Astrocyte (in vitro differentiated cells and primary cell): ENCODE results near the gene FRMD4A.

Source experiments
- EZH2 ChIP-seq: IDR thresholded peaks from 2 replicates; pipeline ENCODE4 v1.6.1; 2012; ENCODE audit warnings: mild to moderate bottlenecking, low read length, inconsistent platforms; ENCODE audit not compliant: insufficient read depth
- TF ChIP-seq, protein P1 (sequence below): IDR thresholded peaks from 2 replicates; pipeline ENCODE4 v1.5.1; 2011; ENCODE audit warnings: low read depth, mild to moderate bottlenecking, inconsistent platforms, low read length, moderate library complexity; ENCODE audit not compliant: insufficient read depth

DNA sequence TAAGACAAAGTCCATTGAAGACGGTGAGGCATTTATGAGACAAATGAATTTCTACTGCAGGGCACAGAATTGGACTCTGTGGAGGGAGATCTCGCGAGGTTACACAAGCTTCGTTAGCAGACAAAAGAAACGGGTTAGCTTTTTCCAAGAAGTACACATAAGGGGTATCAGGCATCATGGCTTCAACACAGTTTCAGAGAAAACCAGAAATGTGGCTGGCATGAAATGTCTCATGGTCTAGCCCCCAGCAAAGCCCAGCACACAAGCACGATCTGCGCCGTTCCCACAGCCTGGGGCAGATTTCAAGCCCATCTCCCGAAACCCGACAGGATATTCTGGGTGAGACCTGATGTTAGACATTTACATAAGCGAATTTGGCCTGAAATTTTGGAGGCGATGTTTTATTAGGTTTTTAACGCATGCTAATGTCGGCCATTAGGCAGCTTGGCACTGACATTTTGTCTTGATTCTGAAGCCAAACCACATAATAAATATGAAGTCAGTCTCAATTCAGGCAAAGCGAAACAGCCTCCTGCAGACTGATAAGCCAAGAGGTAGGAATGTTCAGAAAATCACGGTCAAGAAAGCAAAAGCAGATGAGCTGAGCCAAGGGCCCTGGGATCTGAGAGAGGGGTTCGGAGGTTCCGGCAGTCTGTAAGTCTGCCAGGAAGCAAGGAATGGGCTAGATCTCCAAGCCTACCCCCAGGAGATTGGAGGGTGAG is 503.5 kb downstream of the FRMD4A start:
- TF ChIP-seq, protein P1, sequence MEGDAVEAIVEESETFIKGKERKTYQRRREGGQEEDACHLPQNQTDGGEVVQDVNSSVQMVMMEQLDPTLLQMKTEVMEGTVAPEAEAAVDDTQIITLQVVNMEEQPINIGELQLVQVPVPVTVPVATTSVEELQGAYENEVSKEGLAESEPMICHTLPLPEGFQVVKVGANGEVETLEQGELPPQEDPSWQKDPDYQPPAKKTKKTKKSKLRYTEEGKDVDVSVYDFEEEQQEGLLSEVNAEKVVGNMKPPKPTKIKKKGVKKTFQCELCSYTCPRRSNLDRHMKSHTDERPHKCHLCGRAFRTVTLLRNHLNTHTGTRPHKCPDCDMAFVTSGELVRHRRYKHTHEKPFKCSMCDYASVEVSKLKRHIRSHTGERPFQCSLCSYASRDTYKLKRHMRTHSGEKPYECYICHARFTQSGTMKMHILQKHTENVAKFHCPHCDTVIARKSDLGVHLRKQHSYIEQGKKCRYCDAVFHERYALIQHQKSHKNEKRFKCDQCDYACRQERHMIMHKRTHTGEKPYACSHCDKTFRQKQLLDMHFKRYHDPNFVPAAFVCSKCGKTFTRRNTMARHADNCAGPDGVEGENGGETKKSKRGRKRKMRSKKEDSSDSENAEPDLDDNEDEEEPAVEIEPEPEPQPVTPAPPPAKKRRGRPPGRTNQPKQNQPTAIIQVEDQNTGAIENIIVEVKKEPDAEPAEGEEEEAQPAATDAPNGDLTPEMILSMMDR: no peak
- TF ChIP-seq EZH2: no peak
